K562 (cell line): ENCODE measurements around the gene DNAJC1. TPM values are rescaled to one million over a fixed set of nuclear protein-coding genes. Genes with fewer than 3 reads are reported as not detected.

Source experiments
- AFF1 ChIP-seq, 2 experiments: fragments of 450-650 bp; IDR thresholded peaks; 2 replicates each; pipeline ENCODE4 v1.6.1; 2018; ENCODE audit warnings: mild to moderate bottlenecking in 2 of 2, low read depth in 1 of 2; ENCODE audit not compliant: partially characterized antibody in 2 of 2
- ATF1 ChIP-seq, 2 experiments: fragments of 450-650 bp in 1 of 2; IDR thresholded peaks; 2 replicates each; pipeline ENCODE4 v1.6.1; 2016; ENCODE audit warnings: missing compliant biosample characterization in 1 of 2, missing genetic modification characterization in 1 of 2
- CBFA2T3 ChIP-seq: fragments of 450-650 bp; IDR thresholded peaks from 2 replicates; pipeline ENCODE4 v1.6.1; 2017
- CTCF ChIP-seq, 3 experiments: IDR thresholded peaks in 2 of 3; conservative IDR thresholded peaks in 1 of 3; 2 replicates each; pipeline ENCODE4 v1.5.1; 2011 to 2012; ENCODE audit warnings: low read length in 3 of 3, mild to moderate bottlenecking in 3 of 3, control low read depth in 2 of 3, improper control_type of control experiment in 1 of 3, inconsistent platforms in 1 of 3, low read depth in 1 of 3, mixed read lengths in 1 of 3, moderate library complexity in 1 of 3; ENCODE audit not compliant: insufficient read depth in 2 of 3
- CXXC5 ChIP-seq: fragments of 250-450 bp; sonication (Bioruptor Pico); IDR thresholded peaks from 2 replicates; pipeline ENCODE4 v1.8.0; 2022; ENCODE audit warnings: inconsistent platforms, mild to moderate bottlenecking, moderate library complexity
- FOXK1 ChIP-seq: sonication (generic); formaldehyde crosslinking; IDR thresholded peaks from 2 replicates; pipeline ENCODE4 v1.8.0; 2022; ENCODE audit warnings: missing genetic modification reagents, mild to moderate bottlenecking, borderline replicate concordance
- KDM1A ChIP-seq, 2 experiments: fragments of 450-650 bp; IDR thresholded peaks; 2 replicates each; pipeline ENCODE4 v1.6.1; 2016; ENCODE audit warnings: mild to moderate bottlenecking in 2 of 2
- KLF16 ChIP-seq: IDR thresholded peaks from 2 replicates; pipeline ENCODE4 v1.6.1; 2016; ENCODE audit warnings: antibody characterized with exemption
- MAFK ChIP-seq: IDR thresholded peaks from 2 replicates; pipeline ENCODE4 v1.6.1; 2011; ENCODE audit warnings: low read length, improper control_type of control experiment
- MAZ ChIP-seq, 2 experiments: fragments of 450-650 bp in 1 of 2; sonication (generic) in 1 of 2; formaldehyde crosslinking; IDR thresholded peaks in 1 of 2; conservative IDR thresholded peaks in 1 of 2; 2 replicates each; pipeline versions ENCODE4 v1.4.0 to v1.5.0; 2020; ENCODE audit warnings: mild to moderate bottlenecking in 1 of 2, missing genetic modification reagents in 1 of 2
- MNT ChIP-seq, 2 experiments: fragments of 450-650 bp; conservative IDR thresholded peaks; 2 replicates each; pipeline ENCODE4 v1.6.1; 2017; ENCODE audit warnings: mild to moderate bottlenecking in 2 of 2, moderate library complexity in 2 of 2
- NR3C1 ChIP-seq: sonication (generic); formaldehyde crosslinking; IDR thresholded peaks from 2 replicates; pipeline ENCODE4 v1.8.1; 2022; ENCODE audit warnings: missing genetic modification reagents
- PHB ChIP-seq: fragments of 250-450 bp; sonication (Bioruptor Pico); IDR thresholded peaks from 2 replicates; pipeline ENCODE4 v1.5.0; 2021
- PHF20 ChIP-seq: fragments of 450-650 bp; IDR thresholded peaks from 2 replicates; pipeline ENCODE4 v1.6.1; 2018; ENCODE audit not compliant: partially characterized antibody
- POLR2H ChIP-seq: IDR thresholded peaks from 2 replicates; pipeline ENCODE4 v1.6.1; 2016; ENCODE audit warnings: missing genetic modification characterization, low read depth, mild to moderate bottlenecking, control low read depth, missing compliant biosample characterization, moderate library complexity
- RNF2 ChIP-seq: sonication (generic); IDR thresholded peaks from 2 replicates; pipeline ENCODE4 v1.6.1; 2016
- SMARCE1 ChIP-seq: fragments of 450-650 bp; IDR thresholded peaks from 2 replicates; pipeline ENCODE4 v1.7.1; 2016; ENCODE audit warnings: mild to moderate bottlenecking
- ZNF239 ChIP-seq: fragments of 250-450 bp; sonication (Bioruptor Pico); IDR thresholded peaks from 2 replicates; pipeline ENCODE4 v1.4.0; 2020; ENCODE audit warnings: mild to moderate bottlenecking
- ZNF24 ChIP-seq: fragments of 450-650 bp; IDR thresholded peaks from 2 replicates; pipeline ENCODE4 v1.6.1; 2016
- ZNF384 ChIP-seq: IDR thresholded peaks from 2 replicates; pipeline ENCODE4 v1.6.1; 2012; ENCODE audit warnings: low read depth, low read length, improper control_type of control experiment
- ZNF57 ChIP-seq: fragments of 450-650 bp; formaldehyde crosslinking; IDR thresholded peaks from 2 replicates; pipeline ENCODE4 v1.4.0; 2020; ENCODE audit warnings: mild to moderate bottlenecking, moderate library complexity
- ZNF696 ChIP-seq: fragments of 250-450 bp; sonication (Bioruptor Pico); conservative IDR thresholded peaks from 2 replicates; pipeline ENCODE4 v1.4.0; 2020; ENCODE audit warnings: mild to moderate bottlenecking, moderate library complexity
- polyA plus RNA-seq, 8 experiments: library from polyadenylated mRNA; depleted of rRNA in 4 of 8; stranded (reverse) in 5 of 8; unstranded in 3 of 8; fragments of >200 nt; fragmentation: Nextera tagmentation in 2 of 8; fragmentation: Illumina TruSeq in 1 of 8; extraction: Ambion mirVana in 2 of 8; extraction: Trizol in 1 of 8; gene quantifications; 2 replicates each; pipeline versions ENCODE4 v1.2.1 to v1.2.3, GENCODE V29; 2011 to 2014; ENCODE audit warnings: inconsistent platforms in 1 of 8, missing spikeins in 1 of 8
- total RNA-seq, 7 experiments: library from RNA; depleted of rRNA in 6 of 7; stranded (reverse); fragments of >200 nt in 6 of 7; fragmentation: Illumina TruSeq in 2 of 7; extraction: Trizol in 2 of 7; gene quantifications; 2 replicates each; pipeline versions ENCODE4 v1.2.1 to v1.2.3, GENCODE V29; 2011 to 2021; ENCODE audit warnings: low replicate concordance in 1 of 7

DNAJC1 gene
- total and polyA plus RNA-seq, 9 of the 15 experiments (the other 6 are each of a cell fraction or from before 2014, with no cell fraction given) = 5.4 to 77.6 (median 40.3) TPM

DNA sequence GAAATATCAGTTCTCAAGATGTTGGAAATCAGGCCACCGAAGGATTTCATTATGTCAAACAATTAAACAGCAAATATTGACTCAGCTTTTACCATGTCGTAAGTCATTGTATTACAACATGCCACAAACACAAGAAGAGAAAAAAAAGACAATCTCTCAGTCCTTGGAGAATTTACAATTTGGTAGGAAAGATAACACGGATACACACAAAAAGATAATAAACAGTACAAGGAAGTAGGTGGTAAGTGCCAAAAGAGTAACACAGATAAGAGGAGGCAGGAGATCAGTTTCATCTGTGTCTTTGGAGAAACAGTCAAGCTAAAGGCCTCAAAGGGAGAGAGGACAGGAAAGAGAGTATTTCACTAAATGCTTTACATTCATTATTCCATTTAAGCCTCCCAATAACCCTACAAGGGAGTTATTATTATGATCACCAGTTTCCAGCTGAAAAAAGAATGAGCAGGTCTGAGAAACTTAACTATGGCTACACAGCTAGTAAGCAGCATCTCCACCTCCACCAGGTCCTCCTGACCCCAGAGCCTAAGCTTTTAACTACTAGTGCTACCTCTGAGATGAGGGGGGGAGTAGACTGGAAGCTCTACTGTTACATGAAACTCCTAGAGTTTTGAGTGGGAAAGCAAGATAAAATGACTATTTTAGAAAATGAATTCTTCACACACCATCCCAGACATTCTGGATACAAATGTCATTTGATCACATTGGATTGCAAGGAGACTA is 13.9 kb upstream of the DNAJC1 start (continued):
- TF ChIP-seq CXXC5 = peak; percentile 61
- no peak for TF ChIP-seq PHB (CRISPR knock-in tag)
- TF ChIP-seq KLF16 = peak; percentile 86
- peak in 1 of 2 experiments; percentile 55; a peak in 2 of 4 replicates for TF ChIP-seq MAZ (CRISPR knock-in tag; conservative IDR thresholded peaks at IDR 0.05 in 1 of 2, IDR thresholded peaks at IDR 0.05 in 1 of 2)
- no peak for TF ChIP-seq ZNF696
- 0 out of 2 replicates have a peak, but pooled peaks have one; percentile 40 for TF ChIP-seq POLR2H (tag)
- no peak for TF ChIP-seq ATF1 (CRISPR knock-in tag; IDR thresholded peaks at IDR 0.05)
- peak; percentile 49 for TF ChIP-seq ATF1 (tag; IDR thresholded peaks at IDR 0.05)
- TF ChIP-seq PHF20 = peak; percentile 40
- no peak for TF ChIP-seq ZNF57 (CRISPR knock-in tag)
- peak in 1 of 2 experiments; percentile 60; a peak in 2 of 4 replicates for TF ChIP-seq MNT (conservative IDR thresholded peaks at IDR 0.05)
- peak; percentile 8; the same call in 1 of the 2 replicates for TF ChIP-seq ZNF24
- TF ChIP-seq KDM1A (IDR thresholded peaks at IDR 0.05) = peak; percentile 82 to 90
- TF ChIP-seq MAFK = peak; percentile 17; the same call in 1 of the 2 replicates
- TF ChIP-seq RNF2 = peak; percentile 75
- peak; percentile 91 for TF ChIP-seq ZNF384
- peak; percentile 97 for TF ChIP-seq CBFA2T3
- TF ChIP-seq AFF1 (IDR thresholded peaks at IDR 0.05; ENCODE audit: low read depth in 1 of 2, partially characterized antibody in 2 of 2) = peak in 1 of 2 experiments; percentile 76
- peak; percentile 34; the same call in 1 of the 2 replicates for TF ChIP-seq ZNF239 (CRISPR knock-in tag)
- TF ChIP-seq NR3C1 = no peak
- no peak for TF ChIP-seq FOXK1 (CRISPR knock-in tag)
- peak; percentile 96 for TF ChIP-seq SMARCE1
- no peak for TF ChIP-seq CTCF (IDR thresholded peaks at IDR 0.05 in 2 of 3, conservative IDR thresholded peaks at IDR 0.05 in 1 of 3; ENCODE audit: insufficient read depth in 2 of 3, low read depth in 1 of 3, low read length in 3 of 3)
